K562 (cell line): ENCODE data around the gene NENF. TPM values are rescaled to one million over a fixed set of nuclear protein-coding genes. Genes with fewer than 3 reads are reported as not detected.
A peak's percentile ranks its signal among the peaks of the same experiment; 100 is the strongest.

Source experiments
- CBX1 ChIP-seq: sonication (generic); IDR thresholded peaks from 2 replicates; pipeline ENCODE4 v1.6.1; 2016; ENCODE audit warnings: antibody characterized with exemption, low read depth, mild to moderate bottlenecking
- CGGBP1 ChIP-seq: fragments of 250-450 bp; sonication (Bioruptor Pico); IDR thresholded peaks from 2 replicates; pipeline ENCODE4 v1.9.0; 2021; ENCODE audit warnings: mild to moderate bottlenecking
- CREBBP ChIP-seq: IDR thresholded peaks from one replicate; pipeline ENCODE4 v1.6.1; 2012; ENCODE audit warnings: low read depth, mild to moderate bottlenecking, control low read depth, inconsistent platforms, low read length
- DPF2 ChIP-seq: fragments of 450-650 bp; IDR thresholded peaks from 2 replicates; pipeline ENCODE4 v1.6.1; 2016
- E2F1 ChIP-seq: sonication (generic); formaldehyde crosslinking; IDR thresholded peaks from 2 replicates; pipeline ENCODE4 v1.8.1; 2023; ENCODE audit warnings: mild to moderate bottlenecking, missing genetic modification reagents, moderate library complexity
- RREB1 ChIP-seq: fragments of 250-450 bp; sonication (Bioruptor Pico); IDR thresholded peaks from 2 replicates; pipeline ENCODE4 v1.4.0; 2020
- STAT5B ChIP-seq: fragments of 250-450 bp; sonication (Bioruptor Pico); IDR thresholded peaks from 2 replicates; pipeline ENCODE4 v1.8.0; 2021; ENCODE audit warnings: mild to moderate bottlenecking, inconsistent platforms
- ZNF197 ChIP-seq: fragments of 200-800 bp; sonication (Bioruptor generic); IDR thresholded peaks from 2 replicates; pipeline ENCODE4 v1.6.1; 2016; ENCODE audit warnings: low read depth, missing genetic modification characterization, missing compliant biosample characterization
- polyA plus RNA-seq, 8 experiments: library from polyadenylated mRNA; depleted of rRNA in 4 of 8; stranded (reverse) in 5 of 8; unstranded in 3 of 8; fragments of >200 nt; fragmentation: Nextera tagmentation in 2 of 8; fragmentation: Illumina TruSeq in 1 of 8; extraction: Ambion mirVana in 2 of 8; extraction: Trizol in 1 of 8; gene quantifications; 2 replicates each; pipeline versions ENCODE4 v1.2.1 to v1.2.3, GENCODE V29; 2011 to 2014; ENCODE audit warnings: inconsistent platforms in 1 of 8, missing spikeins in 1 of 8
- total RNA-seq, 7 experiments: library from RNA; depleted of rRNA in 6 of 7; stranded (reverse); fragments of >200 nt in 6 of 7; fragmentation: Illumina TruSeq in 2 of 7; extraction: Trizol in 2 of 7; gene quantifications; 2 replicates each; pipeline versions ENCODE4 v1.2.1 to v1.2.3, GENCODE V29; 2011 to 2021; ENCODE audit warnings: low replicate concordance in 1 of 7
- TF ChIP-seq, protein P1 (sequence below), 2 experiments: fragments of 450-650 bp; IDR thresholded peaks; 2 replicates each; pipeline ENCODE4 v1.6.1; 2018; ENCODE audit warnings: mild to moderate bottlenecking in 2 of 2, low read depth in 1 of 2; ENCODE audit not compliant: partially characterized antibody in 2 of 2

NENF gene
- total and polyA plus RNA-seq, 9 of the 15 experiments (the other 6 are each of a cell fraction or from before 2014, with no cell fraction given): 6.1 to 100 (median 72.8) TPM

DNA sequence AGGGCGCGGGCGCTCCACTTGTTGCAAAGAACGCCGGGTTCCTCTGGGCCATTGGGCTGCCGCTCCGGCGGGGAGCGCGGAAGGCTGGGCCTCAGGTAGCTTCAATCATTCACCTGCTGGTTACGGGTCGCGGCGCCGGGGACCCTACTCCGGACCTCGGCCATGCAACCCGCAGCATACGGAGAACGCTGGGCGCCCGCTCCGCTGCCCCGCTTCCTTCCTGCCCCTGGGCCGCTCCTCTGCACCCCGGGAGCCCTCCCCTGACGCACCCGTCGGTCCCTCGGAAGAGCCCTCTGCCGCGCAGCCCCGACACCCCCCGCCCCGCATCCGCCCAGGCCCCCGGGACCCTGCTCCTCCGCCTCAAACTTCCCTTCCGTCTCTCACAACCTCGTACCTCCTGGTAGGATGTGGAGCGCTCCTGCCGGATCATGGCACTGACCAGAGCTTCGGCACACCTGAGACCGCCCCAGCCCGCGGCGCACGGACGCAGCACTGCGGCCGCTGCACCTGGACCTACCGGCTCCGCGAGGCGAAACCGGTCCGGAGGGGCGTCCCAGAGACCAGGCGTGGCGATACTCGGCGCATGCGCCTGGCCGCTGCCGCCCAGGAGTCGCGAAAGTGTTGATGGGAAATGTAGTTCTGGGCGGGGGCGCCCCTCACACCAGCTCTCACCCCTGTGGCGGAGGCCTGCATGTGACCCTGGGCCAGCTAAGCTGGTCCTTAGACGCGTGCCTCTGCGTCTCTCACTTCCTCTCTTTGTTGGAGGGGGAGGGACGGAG lies 18.2 kb upstream of the NENF start, which contains the start of gene PACC1 (continued):
- TF ChIP-seq RREB1 (no peak), E2F1 (CRISPR knock-in tag) (peak; percentile 34), STAT5B (no peak), CREBBP (no peak), DPF2 (no peak), CGGBP1 (CRISPR knock-in tag) (no peak), CBX1 (peak; percentile 62; the same call in 1 of the 2 replicates), ZNF197 (no peak)
- TF ChIP-seq, protein P1, sequence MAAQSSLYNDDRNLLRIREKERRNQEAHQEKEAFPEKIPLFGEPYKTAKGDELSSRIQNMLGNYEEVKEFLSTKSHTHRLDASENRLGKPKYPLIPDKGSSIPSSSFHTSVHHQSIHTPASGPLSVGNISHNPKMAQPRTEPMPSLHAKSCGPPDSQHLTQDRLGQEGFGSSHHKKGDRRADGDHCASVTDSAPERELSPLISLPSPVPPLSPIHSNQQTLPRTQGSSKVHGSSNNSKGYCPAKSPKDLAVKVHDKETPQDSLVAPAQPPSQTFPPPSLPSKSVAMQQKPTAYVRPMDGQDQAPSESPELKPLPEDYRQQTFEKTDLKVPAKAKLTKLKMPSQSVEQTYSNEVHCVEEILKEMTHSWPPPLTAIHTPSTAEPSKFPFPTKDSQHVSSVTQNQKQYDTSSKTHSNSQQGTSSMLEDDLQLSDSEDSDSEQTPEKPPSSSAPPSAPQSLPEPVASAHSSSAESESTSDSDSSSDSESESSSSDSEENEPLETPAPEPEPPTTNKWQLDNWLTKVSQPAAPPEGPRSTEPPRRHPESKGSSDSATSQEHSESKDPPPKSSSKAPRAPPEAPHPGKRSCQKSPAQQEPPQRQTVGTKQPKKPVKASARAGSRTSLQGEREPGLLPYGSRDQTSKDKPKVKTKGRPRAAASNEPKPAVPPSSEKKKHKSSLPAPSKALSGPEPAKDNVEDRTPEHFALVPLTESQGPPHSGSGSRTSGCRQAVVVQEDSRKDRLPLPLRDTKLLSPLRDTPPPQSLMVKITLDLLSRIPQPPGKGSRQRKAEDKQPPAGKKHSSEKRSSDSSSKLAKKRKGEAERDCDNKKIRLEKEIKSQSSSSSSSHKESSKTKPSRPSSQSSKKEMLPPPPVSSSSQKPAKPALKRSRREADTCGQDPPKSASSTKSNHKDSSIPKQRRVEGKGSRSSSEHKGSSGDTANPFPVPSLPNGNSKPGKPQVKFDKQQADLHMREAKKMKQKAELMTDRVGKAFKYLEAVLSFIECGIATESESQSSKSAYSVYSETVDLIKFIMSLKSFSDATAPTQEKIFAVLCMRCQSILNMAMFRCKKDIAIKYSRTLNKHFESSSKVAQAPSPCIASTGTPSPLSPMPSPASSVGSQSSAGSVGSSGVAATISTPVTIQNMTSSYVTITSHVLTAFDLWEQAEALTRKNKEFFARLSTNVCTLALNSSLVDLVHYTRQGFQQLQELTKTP (IDR thresholded peaks at IDR 0.05; ENCODE audit: low read depth in 1 of 2, partially characterized antibody in 2 of 2): peak in 1 of 2 experiments; percentile 80
